Liver (tissue), 9 donors: ENCODE measurements around the gene SLC25A13. TPM values are rescaled to one million over a fixed set of nuclear protein-coding genes. Genes with fewer than 3 reads are reported as not detected.
"Not testable (repeated sequence)": the region's sequence is repeated elsewhere in the genome, so short reads cannot be mapped to it uniquely, and the experiment has no call there.

Experiments
- DNase-seq: peaks from one replicate; pipeline ENCODE4 v3.0.0-alpha.2; 2017; ENCODE audit warnings: low spot score
- H3K27ac ChIP-seq, 2 donors: one replicate each; pipeline ENCODE4 v1.7.0; 2013; ENCODE audit warnings: inconsistent platforms in 2 of 2, low read length in 2 of 2, control low read depth in 1 of 2, low read depth in 1 of 2, mild to moderate bottlenecking in 1 of 2
- H3K27me3 ChIP-seq, 4 donors: one replicate each; pipeline versions ENCODE4 v1.6.1 to v1.7.0; 2013; ENCODE audit warnings: low read length in 3 of 4, inconsistent platforms in 1 of 4, mild to moderate bottlenecking in 1 of 4, moderate library complexity in 1 of 4; ENCODE audit not compliant: control insufficient read depth in 4 of 4, insufficient read depth in 4 of 4
- H3K36me3 ChIP-seq, 4 donors: one replicate each; pipeline versions ENCODE4 v1.6.1 to v1.7.0; 2013; ENCODE audit warnings: low read length in 3 of 4, mild to moderate bottlenecking in 3 of 4, low read depth in 1 of 4, moderate library complexity in 1 of 4; ENCODE audit not compliant: control insufficient read depth in 4 of 4, insufficient read depth in 3 of 4
- H3K4me1 ChIP-seq, 4 donors: one replicate each; pipeline versions ENCODE4 v1.6.1 to v1.7.0; 2013; ENCODE audit warnings: low read length in 3 of 4, mild to moderate bottlenecking in 3 of 4, moderate library complexity in 1 of 4; ENCODE audit not compliant: control insufficient read depth in 4 of 4, insufficient read depth in 4 of 4
- H3K4me3 ChIP-seq, 3 donors: one replicate each; pipeline versions ENCODE4 v1.6.1 to v1.7.0; 2013; ENCODE audit warnings: low read length in 3 of 3, control low read depth in 1 of 3, low read depth in 1 of 3, mild to moderate bottlenecking in 1 of 3
- H3K9ac ChIP-seq, 2 donors: one replicate each; pipeline ENCODE4 v1.7.0; 2013; ENCODE audit warnings: low read length in 2 of 2, mild to moderate bottlenecking in 2 of 2, moderate library complexity in 2 of 2, control low read depth in 1 of 2, low read depth in 1 of 2
- H3K9me3 ChIP-seq, 4 donors: one replicate each; pipeline versions ENCODE4 v1.6.1 to v1.7.0; 2013; ENCODE audit warnings: low read length in 3 of 4; ENCODE audit not compliant: control insufficient read depth in 4 of 4
- EGR1 ChIP-seq, 2 donors: IDR thresholded peaks; 2 replicates each; pipeline ENCODE4 v1.6.1; 2016 to 2018; ENCODE audit warnings: antibody characterized with exemption in 2 of 2, low read depth in 2 of 2
- FOXA1 ChIP-seq: IDR thresholded peaks from 2 replicates; pipeline ENCODE4 v1.6.1; 2016; ENCODE audit warnings: antibody characterized with exemption
- FOXA2 ChIP-seq: IDR thresholded peaks from 2 replicates; pipeline ENCODE4 v1.6.1; 2016; ENCODE audit warnings: antibody characterized with exemption
- GABPA ChIP-seq, 2 donors: IDR thresholded peaks in 1 of 2; conservative IDR thresholded peaks in 1 of 2; 2 replicates each; pipeline ENCODE4 v1.6.1; 2016; ENCODE audit warnings: antibody characterized with exemption in 2 of 2, mild to moderate bottlenecking in 1 of 2, moderate library complexity in 1 of 2
- HNF4A ChIP-seq, 2 donors: conservative IDR thresholded peaks; 2 replicates each; pipeline ENCODE4 v1.6.1; 2016; ENCODE audit warnings: antibody characterized with exemption in 2 of 2, mild to moderate bottlenecking in 2 of 2
- JUND ChIP-seq, 2 donors: IDR thresholded peaks; 2 replicates each; pipeline ENCODE4 v1.6.1; 2016; ENCODE audit warnings: antibody characterized with exemption in 2 of 2
- MAX ChIP-seq: IDR thresholded peaks from 2 replicates; pipeline ENCODE4 v1.6.1; 2016; ENCODE audit warnings: antibody characterized with exemption
- NR2F2 ChIP-seq: IDR thresholded peaks from 2 replicates; pipeline ENCODE4 v1.6.1; 2016; ENCODE audit warnings: antibody characterized with exemption
- RAD21 ChIP-seq, 2 donors: IDR thresholded peaks; 2 replicates each; pipeline ENCODE4 v1.6.1; 2016; ENCODE audit warnings: antibody characterized with exemption in 2 of 2, mild to moderate bottlenecking in 2 of 2
- RXRA ChIP-seq, 2 donors: IDR thresholded peaks; 2 replicates each; pipeline ENCODE4 v1.6.1; 2017 to 2018; ENCODE audit warnings: antibody characterized with exemption in 2 of 2, mild to moderate bottlenecking in 1 of 2
- SP1 ChIP-seq: IDR thresholded peaks from 2 replicates; pipeline ENCODE4 v1.6.1; 2018; ENCODE audit warnings: antibody characterized with exemption, mild to moderate bottlenecking
- TAF1 ChIP-seq: conservative IDR thresholded peaks from 2 replicates; pipeline ENCODE4 v1.6.1; 2016; ENCODE audit warnings: antibody characterized with exemption, mild to moderate bottlenecking
- YY1 ChIP-seq: IDR thresholded peaks from 2 replicates; pipeline ENCODE4 v1.6.1; 2016; ENCODE audit warnings: antibody characterized with exemption, mild to moderate bottlenecking
- WGBS: extraction: QIAGEN DNeasy Blood & Tissue Kit; methylation state at CpG from one replicate; pipeline ENCODE4 v1.1.7; 2013; 5-methylcytosine and 5-hydroxymethylcytosine counted together
- polyA plus RNA-seq, 2 donors: library from polyadenylated mRNA; stranded (reverse) in 1 of 2; unstranded in 1 of 2; fragments of 200-250 nt in 1 of 2; fragments of >200 nt in 1 of 2; fragmentation: Nextera tagmentation in 1 of 2; extraction: Ambion mirVana in 1 of 2; gene quantifications; one replicate each; pipeline versions ENCODE4 v1.2.1 to v1.2.3, GENCODE V29; 2013 to 2015
- total RNA-seq, 2 donors: library from RNA; depleted of rRNA; stranded (reverse); fragments of >200 nt; gene quantifications; one replicate each; pipeline ENCODE4 v1.2.3, GENCODE V29; 2014
- TF ChIP-seq, protein P1 (sequence below): IDR thresholded peaks from 2 replicates; pipeline ENCODE4 v1.6.1; 2016; ENCODE audit warnings: antibody characterized with exemption
- TF ChIP-seq, protein P2 (sequence below): IDR thresholded peaks from 2 replicates; pipeline ENCODE4 v1.6.1; 2016; ENCODE audit warnings: antibody characterized with exemption, mild to moderate bottlenecking
- TF ChIP-seq, protein P3 (sequence below): IDR thresholded peaks from 2 replicates; pipeline ENCODE4 v1.6.1; 2016; ENCODE audit warnings: antibody characterized with exemption
- donor health status: healthy.
- donor health status: healthy.
- donor health status: healthy.
- donor health status: healthy.
- donor health status: healthy.

The SLC25A13 gene
- total and polyA plus RNA-seq, 4 donors, result 45.6 to 116 (median 63.9) TPM

DNA sequence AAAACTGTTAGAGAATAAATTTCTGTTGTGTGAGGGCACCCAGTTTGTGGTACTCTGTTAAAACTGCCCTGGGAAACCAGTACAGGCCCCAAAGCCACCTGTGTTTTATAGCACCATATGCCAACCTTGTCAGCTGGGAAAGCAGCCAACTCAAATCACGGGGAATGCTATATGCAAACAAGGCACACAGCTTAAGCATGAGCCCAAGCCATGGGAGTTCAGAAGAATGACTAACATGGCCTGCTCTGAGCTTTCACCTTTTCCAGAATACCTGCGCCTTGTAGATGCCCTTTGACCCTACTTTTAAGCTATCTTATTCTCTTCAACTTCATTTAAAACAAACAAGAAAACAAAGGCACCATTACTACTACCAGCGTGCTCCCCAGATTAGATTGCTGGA is 5.5 kb upstream of the SLC25A13 start:
- Histone ChIP-seq H3K27ac (no peak overlapping the region), H3K9me3 (no peaks in the 10 kb centered on the region), H3K9ac (no peak overlapping the region), H3K4me3 (no peak overlapping the region), H3K27me3 (no peaks in the 10 kb centered on the region), H3K36me3 (no peaks in the 10 kb centered on the region), H3K4me1 (peaks cover 7 to 19% (median 8%) of the 10 kb centered on the region in 4 donors)
- DNase-seq, result no peak
- 38% methylated on average over 3 of the region's 3 CpGs for WGBS
- TF ChIP-seq RAD21 (IDR thresholded peaks at IDR 0.05), result peak; percentile 19 to 34
- peak; percentile 43 for TF ChIP-seq SP1
- no peak for TF ChIP-seq NR2F2
- TF ChIP-seq MAX, result peak; percentile 50
- TF ChIP-seq JUND (IDR thresholded peaks at IDR 0.05), result peak in 1 of 2 donors; percentile 33
- peak; percentile 42 for TF ChIP-seq YY1
- TF ChIP-seq HNF4A (conservative IDR thresholded peaks at IDR 0.05), result peak; percentile 32 to 63
- peak; percentile 37 for TF ChIP-seq FOXA1
- TF ChIP-seq FOXA2, result peak; percentile 45
- TF ChIP-seq RXRA (IDR thresholded peaks at IDR 0.05), result peak; percentile 76 to 87
- TF ChIP-seq, protein P1, sequence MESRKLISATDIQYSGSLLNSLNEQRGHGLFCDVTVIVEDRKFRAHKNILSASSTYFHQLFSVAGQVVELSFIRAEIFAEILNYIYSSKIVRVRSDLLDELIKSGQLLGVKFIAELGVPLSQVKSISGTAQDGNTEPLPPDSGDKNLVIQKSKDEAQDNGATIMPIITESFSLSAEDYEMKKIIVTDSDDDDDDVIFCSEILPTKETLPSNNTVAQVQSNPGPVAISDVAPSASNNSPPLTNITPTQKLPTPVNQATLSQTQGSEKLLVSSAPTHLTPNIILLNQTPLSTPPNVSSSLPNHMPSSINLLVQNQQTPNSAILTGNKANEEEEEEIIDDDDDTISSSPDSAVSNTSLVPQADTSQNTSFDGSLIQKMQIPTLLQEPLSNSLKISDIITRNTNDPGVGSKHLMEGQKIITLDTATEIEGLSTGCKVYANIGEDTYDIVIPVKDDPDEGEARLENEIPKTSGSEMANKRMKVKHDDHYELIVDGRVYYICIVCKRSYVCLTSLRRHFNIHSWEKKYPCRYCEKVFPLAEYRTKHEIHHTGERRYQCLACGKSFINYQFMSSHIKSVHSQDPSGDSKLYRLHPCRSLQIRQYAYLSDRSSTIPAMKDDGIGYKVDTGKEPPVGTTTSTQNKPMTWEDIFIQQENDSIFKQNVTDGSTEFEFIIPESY, result no peak
- TF ChIP-seq, protein P2, sequence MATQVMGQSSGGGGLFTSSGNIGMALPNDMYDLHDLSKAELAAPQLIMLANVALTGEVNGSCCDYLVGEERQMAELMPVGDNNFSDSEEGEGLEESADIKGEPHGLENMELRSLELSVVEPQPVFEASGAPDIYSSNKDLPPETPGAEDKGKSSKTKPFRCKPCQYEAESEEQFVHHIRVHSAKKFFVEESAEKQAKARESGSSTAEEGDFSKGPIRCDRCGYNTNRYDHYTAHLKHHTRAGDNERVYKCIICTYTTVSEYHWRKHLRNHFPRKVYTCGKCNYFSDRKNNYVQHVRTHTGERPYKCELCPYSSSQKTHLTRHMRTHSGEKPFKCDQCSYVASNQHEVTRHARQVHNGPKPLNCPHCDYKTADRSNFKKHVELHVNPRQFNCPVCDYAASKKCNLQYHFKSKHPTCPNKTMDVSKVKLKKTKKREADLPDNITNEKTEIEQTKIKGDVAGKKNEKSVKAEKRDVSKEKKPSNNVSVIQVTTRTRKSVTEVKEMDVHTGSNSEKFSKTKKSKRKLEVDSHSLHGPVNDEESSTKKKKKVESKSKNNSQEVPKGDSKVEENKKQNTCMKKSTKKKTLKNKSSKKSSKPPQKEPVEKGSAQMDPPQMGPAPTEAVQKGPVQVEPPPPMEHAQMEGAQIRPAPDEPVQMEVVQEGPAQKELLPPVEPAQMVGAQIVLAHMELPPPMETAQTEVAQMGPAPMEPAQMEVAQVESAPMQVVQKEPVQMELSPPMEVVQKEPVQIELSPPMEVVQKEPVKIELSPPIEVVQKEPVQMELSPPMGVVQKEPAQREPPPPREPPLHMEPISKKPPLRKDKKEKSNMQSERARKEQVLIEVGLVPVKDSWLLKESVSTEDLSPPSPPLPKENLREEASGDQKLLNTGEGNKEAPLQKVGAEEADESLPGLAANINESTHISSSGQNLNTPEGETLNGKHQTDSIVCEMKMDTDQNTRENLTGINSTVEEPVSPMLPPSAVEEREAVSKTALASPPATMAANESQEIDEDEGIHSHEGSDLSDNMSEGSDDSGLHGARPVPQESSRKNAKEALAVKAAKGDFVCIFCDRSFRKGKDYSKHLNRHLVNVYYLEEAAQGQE, result no peak

DNA sequence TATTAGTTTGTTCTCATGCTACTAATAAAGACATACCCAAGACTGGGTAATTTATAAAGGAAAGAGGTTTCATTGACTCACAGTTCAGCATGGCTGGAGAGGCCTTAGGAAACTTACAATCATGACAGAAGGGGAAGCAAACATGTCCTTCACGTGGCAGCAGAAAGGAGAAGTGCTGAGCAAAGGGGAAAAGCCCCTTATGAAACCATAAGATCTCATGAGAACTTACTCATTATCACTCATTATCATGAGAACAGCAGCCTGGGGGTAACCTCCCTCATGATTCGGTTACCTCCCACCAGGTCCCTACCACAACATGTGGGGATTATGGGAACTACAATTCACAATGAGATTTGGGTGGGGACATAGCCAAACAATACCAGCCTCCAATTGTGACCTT is 4.9 kb upstream of the SLC25A13 start:
- not testable (repeated sequence) for H3K4me3 ChIP-seq, H3K27ac ChIP-seq, H3K9me3 ChIP-seq, DNase-seq, H3K36me3 ChIP-seq, H3K9ac ChIP-seq, H3K27me3 ChIP-seq
- peaks cover 8 to 23% (median 10%) of the 10 kb centered on the region in 4 donors for H3K4me1 ChIP-seq
- WGBS, result 41% methylated on average over 2 of the region's 2 CpGs

GRCh38 chr7:96322847-96323461 is 1.1 kb upstream of the SLC25A13 start:
- Histone ChIP-seq H3K36me3 (no peaks in the 10 kb centered on the region), H3K27ac (peak overlapping the region; percentile 99), H3K4me1 (peaks cover 10 to 49% (median 33%) of the 10 kb centered on the region in 4 donors), H3K27me3 (no peaks in the 10 kb centered on the region), H3K9me3 (no peaks in the 10 kb centered on the region), H3K4me3 (no peak overlapping the region), H3K9ac (peak overlapping the region in 1 of 2 donors; percentile 17)
- 70% methylated on average over 7 of the region's 7 CpGs for WGBS
- no peak for DNase-seq
- TF ChIP-seq TAF1 (no peak), GABPA (IDR thresholded peaks at IDR 0.05 in 1 of 2, conservative IDR thresholded peaks at IDR 0.05 in 1 of 2) (no peak), RXRA (IDR thresholded peaks at IDR 0.05) (no peak), HNF4A (conservative IDR thresholded peaks at IDR 0.05) (no peak), NR2F2 (no peak), EGR1 (IDR thresholded peaks at IDR 0.05; ENCODE audit: low read depth in 2 of 2) (no peak), SP1 (no peak)
- TF ChIP-seq, protein P3, sequence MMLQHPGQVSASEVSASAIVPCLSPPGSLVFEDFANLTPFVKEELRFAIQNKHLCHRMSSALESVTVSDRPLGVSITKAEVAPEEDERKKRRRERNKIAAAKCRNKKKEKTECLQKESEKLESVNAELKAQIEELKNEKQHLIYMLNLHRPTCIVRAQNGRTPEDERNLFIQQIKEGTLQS, result no peak
- TF ChIP-seq, protein P2, result no peak
